ENCODE measurements around the gene TMEM125.

- TF ChIP-seq, protein P1, sequence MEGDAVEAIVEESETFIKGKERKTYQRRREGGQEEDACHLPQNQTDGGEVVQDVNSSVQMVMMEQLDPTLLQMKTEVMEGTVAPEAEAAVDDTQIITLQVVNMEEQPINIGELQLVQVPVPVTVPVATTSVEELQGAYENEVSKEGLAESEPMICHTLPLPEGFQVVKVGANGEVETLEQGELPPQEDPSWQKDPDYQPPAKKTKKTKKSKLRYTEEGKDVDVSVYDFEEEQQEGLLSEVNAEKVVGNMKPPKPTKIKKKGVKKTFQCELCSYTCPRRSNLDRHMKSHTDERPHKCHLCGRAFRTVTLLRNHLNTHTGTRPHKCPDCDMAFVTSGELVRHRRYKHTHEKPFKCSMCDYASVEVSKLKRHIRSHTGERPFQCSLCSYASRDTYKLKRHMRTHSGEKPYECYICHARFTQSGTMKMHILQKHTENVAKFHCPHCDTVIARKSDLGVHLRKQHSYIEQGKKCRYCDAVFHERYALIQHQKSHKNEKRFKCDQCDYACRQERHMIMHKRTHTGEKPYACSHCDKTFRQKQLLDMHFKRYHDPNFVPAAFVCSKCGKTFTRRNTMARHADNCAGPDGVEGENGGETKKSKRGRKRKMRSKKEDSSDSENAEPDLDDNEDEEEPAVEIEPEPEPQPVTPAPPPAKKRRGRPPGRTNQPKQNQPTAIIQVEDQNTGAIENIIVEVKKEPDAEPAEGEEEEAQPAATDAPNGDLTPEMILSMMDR (IDR thresholded peaks at IDR 0.05), result no peak
- TF ChIP-seq ZFX (IDR thresholded peaks at IDR 0.05; ENCODE audit: borderline replicate concordance), result no peak
Measured at GRCh38 chr1:43305461-43305860, 35.7 kb downstream of the TMEM125 start.
